ENCODE results near the gene DGCR2. TPM values are rescaled to one million over a fixed set of nuclear protein-coding genes. Genes with fewer than 3 reads are reported as not detected.

DGCR2 gene
- polyA plus RNA-seq, 1 donor from 2014 or later, result 67.1 TPM

DNA sequence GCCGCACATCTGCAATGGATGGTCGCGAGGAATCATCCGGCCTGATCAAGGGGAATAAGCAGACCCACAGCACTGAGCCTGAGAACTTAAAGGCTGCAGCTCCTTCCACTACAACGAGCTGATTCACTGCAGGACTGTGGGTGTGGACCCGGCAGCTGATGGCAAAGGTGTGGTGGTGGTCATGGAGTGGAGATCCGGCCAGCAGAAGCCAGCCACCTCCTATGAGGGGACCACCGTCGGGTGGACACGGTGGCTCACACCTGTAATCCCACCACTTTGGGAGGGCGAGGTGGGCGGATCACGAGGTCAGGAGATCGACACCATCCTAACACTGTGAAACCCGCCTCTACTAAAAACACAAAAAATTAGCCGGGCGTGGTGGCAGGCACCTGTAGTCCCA is 66.4 kb downstream of the DGCR2 start:
- TF ChIP-seq SMC3 (conservative IDR thresholded peaks at IDR 0.05; ENCODE audit: poor library complexity) (no peak), RAD21 (conservative IDR thresholded peaks at IDR 0.05) (no peak), POLR2AphosphoS5 (IDR thresholded peaks at IDR 0.05) (no peak), MXI1 (conservative IDR thresholded peaks at IDR 0.05; ENCODE audit: poor library complexity, severe bottlenecking) (no peak), TAF1 (IDR thresholded peaks at IDR 0.05; ENCODE audit: low read depth) (no peak), EP300 (conservative IDR thresholded peaks at IDR 0.05; ENCODE audit: poor library complexity, severe bottlenecking) (no peak), EZH2 (IDR thresholded peaks at IDR 0.05; ENCODE audit: borderline replicate concordance, insufficient read depth, low read length, poor library complexity, severe bottlenecking) (no peak)
- TF ChIP-seq, protein P1, sequence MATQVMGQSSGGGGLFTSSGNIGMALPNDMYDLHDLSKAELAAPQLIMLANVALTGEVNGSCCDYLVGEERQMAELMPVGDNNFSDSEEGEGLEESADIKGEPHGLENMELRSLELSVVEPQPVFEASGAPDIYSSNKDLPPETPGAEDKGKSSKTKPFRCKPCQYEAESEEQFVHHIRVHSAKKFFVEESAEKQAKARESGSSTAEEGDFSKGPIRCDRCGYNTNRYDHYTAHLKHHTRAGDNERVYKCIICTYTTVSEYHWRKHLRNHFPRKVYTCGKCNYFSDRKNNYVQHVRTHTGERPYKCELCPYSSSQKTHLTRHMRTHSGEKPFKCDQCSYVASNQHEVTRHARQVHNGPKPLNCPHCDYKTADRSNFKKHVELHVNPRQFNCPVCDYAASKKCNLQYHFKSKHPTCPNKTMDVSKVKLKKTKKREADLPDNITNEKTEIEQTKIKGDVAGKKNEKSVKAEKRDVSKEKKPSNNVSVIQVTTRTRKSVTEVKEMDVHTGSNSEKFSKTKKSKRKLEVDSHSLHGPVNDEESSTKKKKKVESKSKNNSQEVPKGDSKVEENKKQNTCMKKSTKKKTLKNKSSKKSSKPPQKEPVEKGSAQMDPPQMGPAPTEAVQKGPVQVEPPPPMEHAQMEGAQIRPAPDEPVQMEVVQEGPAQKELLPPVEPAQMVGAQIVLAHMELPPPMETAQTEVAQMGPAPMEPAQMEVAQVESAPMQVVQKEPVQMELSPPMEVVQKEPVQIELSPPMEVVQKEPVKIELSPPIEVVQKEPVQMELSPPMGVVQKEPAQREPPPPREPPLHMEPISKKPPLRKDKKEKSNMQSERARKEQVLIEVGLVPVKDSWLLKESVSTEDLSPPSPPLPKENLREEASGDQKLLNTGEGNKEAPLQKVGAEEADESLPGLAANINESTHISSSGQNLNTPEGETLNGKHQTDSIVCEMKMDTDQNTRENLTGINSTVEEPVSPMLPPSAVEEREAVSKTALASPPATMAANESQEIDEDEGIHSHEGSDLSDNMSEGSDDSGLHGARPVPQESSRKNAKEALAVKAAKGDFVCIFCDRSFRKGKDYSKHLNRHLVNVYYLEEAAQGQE (IDR thresholded peaks at IDR 0.05; ENCODE audit: borderline replicate concordance), result no peak
- TF ChIP-seq, protein P2, sequence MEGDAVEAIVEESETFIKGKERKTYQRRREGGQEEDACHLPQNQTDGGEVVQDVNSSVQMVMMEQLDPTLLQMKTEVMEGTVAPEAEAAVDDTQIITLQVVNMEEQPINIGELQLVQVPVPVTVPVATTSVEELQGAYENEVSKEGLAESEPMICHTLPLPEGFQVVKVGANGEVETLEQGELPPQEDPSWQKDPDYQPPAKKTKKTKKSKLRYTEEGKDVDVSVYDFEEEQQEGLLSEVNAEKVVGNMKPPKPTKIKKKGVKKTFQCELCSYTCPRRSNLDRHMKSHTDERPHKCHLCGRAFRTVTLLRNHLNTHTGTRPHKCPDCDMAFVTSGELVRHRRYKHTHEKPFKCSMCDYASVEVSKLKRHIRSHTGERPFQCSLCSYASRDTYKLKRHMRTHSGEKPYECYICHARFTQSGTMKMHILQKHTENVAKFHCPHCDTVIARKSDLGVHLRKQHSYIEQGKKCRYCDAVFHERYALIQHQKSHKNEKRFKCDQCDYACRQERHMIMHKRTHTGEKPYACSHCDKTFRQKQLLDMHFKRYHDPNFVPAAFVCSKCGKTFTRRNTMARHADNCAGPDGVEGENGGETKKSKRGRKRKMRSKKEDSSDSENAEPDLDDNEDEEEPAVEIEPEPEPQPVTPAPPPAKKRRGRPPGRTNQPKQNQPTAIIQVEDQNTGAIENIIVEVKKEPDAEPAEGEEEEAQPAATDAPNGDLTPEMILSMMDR (IDR thresholded peaks at IDR 0.05; ENCODE audit: poor library complexity, severe bottlenecking), result no peak
- H3K27me3 ChIP-seq (ENCODE audit: insufficient read depth, low read depth, low read length), result no peaks in the 10 kb centered on the region
- H3K4me3 ChIP-seq (ENCODE audit: low read length), result no peak overlapping the region
- no peaks in the 10 kb centered on the region for H3K36me3 ChIP-seq (ENCODE audit: insufficient read depth, low read length)
- no peak overlapping the region for H3K9ac ChIP-seq (ENCODE audit: low read length)
- H3F3A ChIP-seq (ENCODE audit: insufficient read depth, low read length, poor library complexity, severe bottlenecking), result no peaks in the 10 kb centered on the region
- H3K27ac ChIP-seq (ENCODE audit: low read length), result no peak overlapping the region
- no peak overlapping the region for H2AFZ ChIP-seq (ENCODE audit: low read depth, low read length)
- no peaks in the 10 kb centered on the region for H4K20me1 ChIP-seq (ENCODE audit: insufficient read depth)
- no peak overlapping the region for H3K4me2 ChIP-seq (ENCODE audit: low read length)
- H3K9me2 ChIP-seq (ENCODE audit: insufficient read depth, low read length), result no peaks in the 10 kb centered on the region
- no peaks in the 10 kb centered on the region for H3K79me2 ChIP-seq (replicated peaks; ENCODE audit: insufficient read depth, low read length)
- no peaks in the 10 kb centered on the region for H3K9me3 ChIP-seq (ENCODE audit: low read length)

DNA sequence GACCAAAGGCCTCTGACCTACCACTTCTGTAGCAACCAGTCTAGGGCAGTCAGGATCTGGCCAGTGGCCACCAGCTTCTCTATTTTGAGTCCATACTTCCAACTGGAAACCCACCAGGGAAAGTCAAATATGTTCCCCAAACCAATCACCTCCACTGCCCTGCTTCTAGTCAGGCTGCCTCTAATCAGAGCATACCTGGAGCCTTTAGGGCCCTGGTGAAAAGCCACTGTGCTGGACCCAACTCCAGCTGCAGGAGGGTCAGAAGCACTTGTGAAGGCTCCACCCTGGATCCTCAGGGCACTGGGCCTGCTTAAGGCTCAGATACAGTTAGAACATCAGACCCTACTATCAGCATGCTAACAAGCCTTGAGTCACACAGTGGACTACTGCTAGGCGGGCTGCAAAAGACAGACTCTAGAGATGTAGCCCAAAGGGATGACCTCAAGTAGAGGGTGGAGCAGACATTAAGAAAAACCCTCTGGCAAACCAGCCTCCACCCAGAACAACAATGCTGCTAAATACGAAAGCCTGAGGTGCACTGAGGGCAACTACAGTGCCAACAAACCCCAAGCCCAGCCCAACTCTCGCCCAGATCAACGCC is 69.2 kb downstream of the DGCR2 start:
- Histone ChIP-seq H4K20me1 (ENCODE audit: insufficient read depth) (no peaks in the 10 kb centered on the region), H3K9me3 (ENCODE audit: low read length) (no peaks in the 10 kb centered on the region), H3K79me2 (replicated peaks; ENCODE audit: insufficient read depth, low read length) (no peaks in the 10 kb centered on the region), H2AFZ (ENCODE audit: low read depth, low read length) (no peak overlapping the region), H3K9ac (ENCODE audit: low read length) (no peak overlapping the region), H3K36me3 (ENCODE audit: insufficient read depth, low read length) (no peaks in the 10 kb centered on the region), H3K27me3 (ENCODE audit: insufficient read depth, low read depth, low read length) (no peaks in the 10 kb centered on the region), H3K4me3 (ENCODE audit: low read length) (no peak overlapping the region), H3K9me2 (ENCODE audit: insufficient read depth, low read length) (no peaks in the 10 kb centered on the region), H3F3A (ENCODE audit: insufficient read depth, low read length, poor library complexity, severe bottlenecking) (no peaks in the 10 kb centered on the region), H3K27ac (ENCODE audit: low read length) (no peak overlapping the region), H3K4me2 (ENCODE audit: low read length) (no peak overlapping the region)
- TF ChIP-seq SMC3 (conservative IDR thresholded peaks at IDR 0.05; ENCODE audit: poor library complexity) (no peak), EZH2 (IDR thresholded peaks at IDR 0.05; ENCODE audit: borderline replicate concordance, insufficient read depth, low read length, poor library complexity, severe bottlenecking) (no peak), EP300 (conservative IDR thresholded peaks at IDR 0.05; ENCODE audit: poor library complexity, severe bottlenecking) (no peak), RAD21 (conservative IDR thresholded peaks at IDR 0.05) (no peak), TAF1 (IDR thresholded peaks at IDR 0.05; ENCODE audit: low read depth) (no peak), POLR2AphosphoS5 (IDR thresholded peaks at IDR 0.05) (no peak), MXI1 (conservative IDR thresholded peaks at IDR 0.05; ENCODE audit: poor library complexity, severe bottlenecking) (no peak)
- TF ChIP-seq, protein P1 (IDR thresholded peaks at IDR 0.05; ENCODE audit: borderline replicate concordance), result no peak
- TF ChIP-seq, protein P2 (IDR thresholded peaks at IDR 0.05; ENCODE audit: poor library complexity, severe bottlenecking), result no peak
